Embryonic facial prominence (tissue), 1 donor: ENCODE measurements around the gene TARM1.
"Not testable (repeated sequence)": the region's sequence is repeated elsewhere in the genome, so short reads cannot be mapped to it uniquely, and the experiment has no call there.

Experiments used
- DNase-seq: peaks from one replicate; pipeline ENCODE4 v3.0.0-alpha.2; 2016; ENCODE audit errors: extremely low spot score

TARM1 gene

DNA sequence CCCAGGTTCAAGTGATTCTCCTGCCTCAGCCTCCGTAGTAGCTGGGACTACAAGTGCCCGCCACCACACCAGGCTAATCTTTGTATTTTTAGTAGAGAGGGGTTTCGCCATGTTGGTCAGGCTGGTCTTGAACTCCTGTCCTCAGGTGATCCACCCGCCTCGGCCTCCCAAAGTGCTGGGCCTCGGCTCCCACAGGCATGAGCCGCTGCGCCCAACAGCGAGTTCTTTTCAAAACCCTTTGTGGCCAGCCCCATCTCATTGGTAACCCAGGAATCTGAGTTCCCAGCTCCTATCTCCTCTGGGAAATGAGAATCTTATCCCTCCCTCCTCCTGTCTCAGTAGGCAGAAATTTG, 18.7 kb upstream of the TARM1 start:
- not testable (repeated sequence) for DNase-seq

- DNase-seq, result no peak
These were observed 18.2 kb upstream of the TARM1 start for GRCh38 chr19:54099190-54099902.

GRCh38 chr19:54096617-54097106, 15.5 kb upstream of the TARM1 start:
- no peak for DNase-seq

- not testable (repeated sequence) for DNase-seq
These were observed 14.9 kb upstream of the TARM1 start for GRCh38 chr19:54095859-54096616.

GRCh38 chr19:54095136-54095858, 14.1 kb upstream of the TARM1 start:
- DNase-seq, result no peak

- no peak for DNase-seq
These were observed 13.3 kb upstream of the TARM1 start for GRCh38 chr19:54094426-54095000.

DNA sequence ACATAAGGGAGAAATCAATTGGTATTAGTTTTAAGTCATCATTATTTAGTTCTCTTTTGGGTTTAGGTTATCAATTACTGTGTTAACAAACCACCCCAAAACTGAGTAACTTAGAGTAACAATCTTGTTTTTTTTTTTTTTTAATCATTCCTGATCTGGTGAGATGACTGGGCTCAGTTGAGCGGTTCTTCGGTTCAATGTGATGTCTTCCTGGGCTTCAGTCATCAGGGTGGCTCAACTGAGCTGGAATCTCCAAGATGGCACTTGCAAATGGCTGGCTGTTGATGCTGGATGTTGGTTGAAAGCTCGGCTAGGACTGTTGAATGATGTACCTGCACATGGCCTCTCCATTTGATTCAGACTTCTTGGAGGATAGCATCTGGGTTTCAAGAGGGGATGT, 3.2 kb upstream of the TARM1 start:
- DNase-seq, result no peak

- DNase-seq, result no peak
These were observed 3.8 kb downstream of the TARM1 start for GRCh38 chr19:54077334-54077733.

DNA sequence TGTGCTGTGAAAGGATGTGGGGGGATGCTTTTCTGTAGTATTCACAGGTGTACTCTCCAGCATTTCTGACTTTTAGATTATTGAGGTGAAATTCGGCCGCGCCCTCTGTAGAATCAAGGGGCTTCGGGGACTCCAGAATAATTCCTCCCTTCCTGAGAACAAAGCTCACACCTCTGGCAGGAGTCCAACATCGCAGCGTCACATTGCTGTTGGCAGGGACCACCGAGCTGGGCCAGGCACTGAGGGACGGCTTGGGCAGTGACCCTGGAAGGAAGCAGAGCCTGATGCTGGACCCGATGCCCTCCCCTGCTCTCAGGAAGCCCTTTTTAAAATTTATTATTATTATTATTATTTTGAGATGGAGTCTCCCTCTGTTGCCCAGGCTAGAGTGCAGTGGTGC, 6.3 kb downstream of the TARM1 start:
- DNase-seq, result no peak

DNA sequence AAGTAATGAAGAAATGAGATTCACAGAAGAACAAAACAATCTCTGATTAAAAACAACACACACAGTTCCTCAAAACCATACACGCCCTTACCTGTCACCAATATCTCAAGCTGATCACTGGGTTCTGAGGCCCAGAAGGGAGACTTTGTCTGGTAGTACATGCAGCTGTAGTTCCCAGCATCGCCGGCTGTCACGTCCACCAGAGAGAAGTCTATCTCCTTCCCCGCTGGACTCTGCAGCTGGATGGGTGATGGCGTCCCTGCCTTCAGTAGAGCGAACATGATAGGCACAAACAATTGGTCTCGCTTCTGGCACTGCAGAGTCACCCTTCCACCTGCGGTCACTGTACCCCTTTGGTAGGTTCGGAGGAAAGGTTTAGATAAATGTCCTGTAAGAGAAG, 7.3 kb downstream of the TARM1 start:
- DNase-seq, result no peak

DNA sequence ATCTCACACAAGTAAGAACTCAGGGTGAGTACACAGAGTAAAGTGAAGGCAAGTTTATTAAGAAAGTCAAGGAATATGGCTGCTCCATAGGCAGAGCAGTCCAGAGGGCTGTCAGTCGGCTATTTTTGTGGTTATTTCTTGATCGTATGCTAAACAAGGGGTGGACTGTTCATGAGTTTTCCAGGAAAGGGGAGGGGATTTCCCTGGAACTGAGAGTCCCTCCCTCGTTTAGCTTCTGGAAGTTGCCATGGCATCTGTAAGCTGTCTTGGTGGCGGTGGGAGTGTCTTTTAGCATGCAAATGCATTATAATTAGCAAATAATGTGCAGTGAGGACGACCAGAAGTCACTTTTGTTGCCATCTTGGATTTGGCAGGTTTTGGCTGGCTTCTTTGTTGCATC, 11.7 kb downstream of the TARM1 start:
- no peak for DNase-seq

GRCh38 chr19:54063350-54064116, 17.6 kb downstream of the TARM1 start, which contains the start of gene VSTM1:
Gene VSTM1 (minus strand): TSS chr19:54063897. CDS start chr19:54063777, 120 bp downstream.
- no peak for DNase-seq

DNA sequence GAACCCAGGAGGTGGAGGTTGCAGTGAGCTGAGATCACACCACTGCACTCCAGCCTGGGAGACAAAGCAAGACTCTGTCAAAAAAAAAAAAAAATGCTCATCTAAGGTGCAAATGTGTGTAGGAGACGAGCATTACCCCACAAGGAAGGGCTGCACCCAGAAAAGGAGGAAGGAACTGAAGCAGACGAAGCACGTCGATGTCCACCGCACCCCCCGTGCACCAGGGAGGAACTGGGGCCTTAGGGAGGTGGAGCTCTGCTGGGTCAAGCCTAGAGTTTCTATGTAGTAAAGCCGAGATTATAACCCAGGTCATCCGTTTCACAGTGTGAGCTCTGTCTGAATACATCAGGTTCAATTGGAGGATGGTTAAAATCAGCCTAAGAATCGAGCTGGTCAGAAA, 18.5 kb downstream of the TARM1 start:
- DNase-seq, result no peak

DNA sequence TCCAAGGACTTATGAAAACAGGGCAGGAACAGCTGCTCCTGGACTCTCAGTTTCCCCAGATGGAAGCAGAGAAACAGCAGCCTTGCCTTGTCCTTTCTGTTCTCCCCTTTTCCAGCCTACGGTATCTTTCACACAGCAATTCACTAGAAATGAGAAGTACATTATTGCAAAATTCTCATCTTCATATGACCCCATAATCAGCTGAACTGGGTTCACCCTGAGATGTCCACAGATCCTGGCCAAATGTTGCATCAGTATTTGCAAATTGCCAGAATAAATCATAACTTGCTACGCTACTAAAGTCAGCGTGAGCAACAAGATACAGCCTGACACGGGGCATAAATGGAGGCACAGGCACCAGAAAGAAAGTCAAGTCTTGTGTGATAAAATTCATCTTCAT, 33.5 kb downstream of the TARM1 start:
- no peak for DNase-seq

- no peak for DNase-seq
These were observed 35.4 kb downstream of the TARM1 start for GRCh38 chr19:54045771-54046170.

DNA sequence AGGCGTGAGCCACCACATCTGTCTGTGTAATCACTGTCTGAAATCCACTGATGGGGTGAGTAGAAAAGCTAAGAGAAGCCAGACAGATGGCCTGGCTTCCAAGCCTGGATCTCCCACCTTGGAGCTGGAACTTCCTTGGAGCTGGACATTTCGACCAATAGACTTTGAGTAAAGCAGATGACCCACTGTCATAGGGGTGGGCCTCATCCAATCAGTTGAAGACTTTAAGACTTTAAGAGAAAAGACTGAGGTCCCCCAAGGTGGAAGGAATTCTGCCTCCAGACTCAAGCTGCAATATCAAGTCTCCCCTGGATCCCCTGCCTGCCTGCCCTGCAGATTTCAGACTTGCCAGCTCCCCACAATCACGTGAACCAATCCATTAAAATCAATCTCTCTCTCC, 38.2 kb downstream of the TARM1 start:
- DNase-seq, result no peak

GRCh38 chr19:54041969-54042606, 39.1 kb downstream of the TARM1 start:
- no peak for DNase-seq

GRCh38 chr19:54040003-54040402, 41.2 kb downstream of the TARM1 start:
- DNase-seq, result no peak

DNA sequence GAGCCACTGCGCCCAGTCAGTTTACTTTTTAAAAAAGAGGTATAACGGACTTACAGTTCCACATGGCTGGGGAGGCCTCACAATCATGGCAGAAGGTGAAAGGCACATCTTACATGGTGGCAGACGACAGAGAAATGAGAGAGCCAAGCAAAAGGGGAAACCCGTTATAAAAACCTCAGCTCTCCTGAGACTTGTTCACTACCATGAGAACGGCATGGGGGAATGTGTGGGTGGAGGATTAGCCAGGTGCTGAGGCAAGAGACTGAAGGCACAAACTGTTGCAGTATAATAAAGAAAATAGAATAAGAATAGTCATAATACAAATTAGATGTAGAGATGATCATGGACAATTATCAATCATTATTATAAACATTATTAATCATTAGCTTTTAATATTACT, 44.6 kb downstream of the TARM1 start:
- not testable (repeated sequence) for DNase-seq

DNA sequence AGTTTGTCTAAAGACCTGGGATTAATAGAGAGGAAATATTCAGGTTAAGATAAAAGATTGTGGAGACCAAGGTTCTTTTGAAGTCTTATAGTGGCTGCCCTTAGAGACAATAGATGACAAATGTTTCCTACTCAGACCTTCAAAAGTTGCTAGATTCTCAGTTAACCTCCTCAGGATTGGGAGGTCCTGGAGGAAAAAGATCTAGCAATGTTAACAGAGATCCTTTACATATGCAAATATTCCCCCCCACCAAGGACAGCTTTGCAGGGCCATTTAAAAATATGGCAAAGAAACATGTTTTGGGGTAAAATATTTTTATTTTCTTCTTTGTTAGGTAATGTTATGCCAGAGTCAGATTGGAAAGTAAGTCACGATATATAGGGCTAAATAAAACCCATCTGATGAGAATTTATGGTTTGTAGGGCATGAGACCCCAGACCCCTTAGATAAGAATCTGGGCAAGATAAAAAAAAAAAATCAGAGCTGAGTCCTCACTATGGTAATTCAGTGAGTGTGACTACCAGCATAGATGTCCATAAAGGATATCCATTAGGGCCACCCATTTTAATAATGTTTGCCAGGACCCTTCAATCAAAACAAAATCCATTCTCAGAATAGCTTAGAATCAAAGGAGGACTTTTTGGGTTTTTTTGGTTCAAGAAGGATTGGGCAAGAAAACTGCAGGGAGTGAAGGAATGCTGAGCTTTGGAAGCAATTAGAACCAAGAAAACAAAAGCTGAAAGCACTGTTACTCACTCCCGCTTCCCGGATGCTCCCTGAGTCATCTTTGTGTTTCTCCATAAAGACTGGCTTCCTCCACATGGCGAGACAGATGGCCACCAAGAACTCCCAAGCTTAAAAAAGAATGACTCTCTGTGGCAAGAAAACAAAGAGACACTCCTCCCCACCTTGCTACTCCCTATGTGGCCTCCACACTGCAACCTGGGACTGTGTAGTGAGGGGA, 45.7 kb downstream of the TARM1 start:
- DNase-seq, result no peak
